ENCODE data around the gene RBBP8. TPM values are rescaled to one million over a fixed set of nuclear protein-coding genes. Genes with fewer than 3 reads are reported as not detected.

Gene RBBP8
- total RNA-seq, 1 donor from 2014 or later = 44.4 TPM

- intact Hi-C loops (cut with micrococcal nuclease) = no loop called here
Observed at GRCh38 chr18:22988208-22988607, 55.1 kb downstream of the RBBP8 start.

GRCh38 chr18:22998344-22998743, 65.2 kb downstream of the RBBP8 start:
- intact Hi-C loops (cut with micrococcal nuclease) = no loop called here

GRCh38 chr18:22999212-22999611, 66.1 kb downstream of the RBBP8 start:
- intact Hi-C loops (cut with micrococcal nuclease) = no loop called here

GRCh38 chr18:22999647-23000046, 66.5 kb downstream of the RBBP8 start:
- intact Hi-C loops (cut with micrococcal nuclease) = no loop called here

- intact Hi-C loops (cut with micrococcal nuclease) = no loop called here
Observed at GRCh38 chr18:23003289-23003688, 70.2 kb downstream of the RBBP8 start.

GRCh38 chr18:23012249-23012648, 79.1 kb downstream of the RBBP8 start:
- intact Hi-C loops (cut with micrococcal nuclease) = no loop called here

GRCh38 chr18:23020555-23021294, 87.6 kb downstream of the RBBP8 start:
- intact Hi-C loops (cut with micrococcal nuclease) = loop anchor here (2.0 to 5.0 kb wide), 2 partner anchors 52 to 88 kb away; partner anchors contain the start of gene RBBP8

GRCh38 chr18:23021623-23022022, 88.5 kb downstream of the RBBP8 start:
- intact Hi-C loops (cut with micrococcal nuclease) = loop anchor here (2.0 to 5.0 kb wide), 2 partner anchors 51 to 89 kb away; partner anchors contain the start of gene RBBP8

- intact Hi-C loops (cut with micrococcal nuclease) = loop anchor here (1.0 kb wide), 1 partner anchor 99 kb away; no protein-coding TSS in a partner anchor
Observed at GRCh38 chr18:23032030-23032582, 99.0 kb downstream of the RBBP8 start.

- intact Hi-C loops (cut with micrococcal nuclease) = no loop called here
Observed at GRCh38 chr18:23033056-23033455, 99.9 kb downstream of the RBBP8 start.

GRCh38 chr18:23036660-23037201, 103.6 kb downstream of the RBBP8 start:
- intact Hi-C loops (cut with micrococcal nuclease) = no loop called here

GRCh38 chr18:23037646-23038045, 104.5 kb downstream of the RBBP8 start:
- intact Hi-C loops (cut with micrococcal nuclease) = no loop called here

GRCh38 chr18:23038712-23039111, 105.6 kb downstream of the RBBP8 start:
- intact Hi-C loops (cut with micrococcal nuclease) = no loop called here

GRCh38 chr18:23042133-23042532, 109.0 kb downstream of the RBBP8 start:
- intact Hi-C loops (cut with micrococcal nuclease) = no loop called here

- intact Hi-C loops (cut with micrococcal nuclease) = no loop called here
Observed at GRCh38 chr18:23043803-23044376, 110.8 kb downstream of the RBBP8 start.

GRCh38 chr18:23049698-23050373, 116.7 kb downstream of the RBBP8 start:
- intact Hi-C loops (cut with micrococcal nuclease) = loop anchor here (1.0 kb wide), 1 partner anchor 21 kb away; no protein-coding TSS in a partner anchor

GRCh38 chr18:23053776-23054457, 120.8 kb downstream of the RBBP8 start:
- intact Hi-C loops (cut with micrococcal nuclease) = no loop called here

GRCh38 chr18:23054553-23054952, 121.4 kb downstream of the RBBP8 start:
- intact Hi-C loops (cut with micrococcal nuclease) = no loop called here

- intact Hi-C loops (cut with micrococcal nuclease) = no loop called here
Observed at GRCh38 chr18:23056315-23056714, 123.2 kb downstream of the RBBP8 start.

- intact Hi-C loops (cut with micrococcal nuclease) = no loop called here
Observed at GRCh38 chr18:23057096-23057495, 124.0 kb downstream of the RBBP8 start.

Measured in T-helper 1 cell treated with Interleukin-12 subunit alpha and Interleukin-12 subunit beta and Interleukin-4 antibody, amounts not matched to agents 30 ng/mL and 1 ng/mL, for 36 hours (primary cell).